ENCODE measurements around the gene CHADL.

The CHADL gene

DNA sequence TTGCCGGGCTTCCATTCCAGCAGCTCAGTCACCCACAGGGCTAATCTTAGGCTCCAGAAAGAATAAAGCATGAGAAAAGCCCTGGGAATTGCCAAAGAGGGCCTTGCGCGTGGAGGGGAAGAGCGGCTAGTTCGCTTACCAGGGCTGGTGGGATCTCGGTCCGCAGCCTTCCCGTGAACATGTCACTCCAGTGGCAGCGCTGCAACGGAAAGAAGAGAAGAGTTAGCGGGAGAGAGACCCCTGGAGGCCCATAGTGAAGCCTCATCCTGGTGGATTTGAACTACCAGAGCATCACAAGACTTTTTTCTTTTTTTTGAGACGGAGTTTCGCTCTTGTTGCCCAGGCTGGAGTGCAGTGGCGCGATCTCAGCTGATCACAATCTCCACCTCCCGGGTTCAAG lies 27.2 kb upstream of the CHADL start:
- H4K20me1 ChIP-seq (ENCODE audit: insufficient read depth, low read length, poor library complexity, severe bottlenecking) = no peaks in the 10 kb centered on the region
- no peaks in the 10 kb centered on the region for H3K9me2 ChIP-seq (replicated peaks; ENCODE audit: low read depth, low read length)
- no peak overlapping the region for H2AFZ ChIP-seq (ENCODE audit: low read length)
- H3K9ac ChIP-seq (ENCODE audit: low read depth, low read length, poor library complexity, severe bottlenecking) = no peak overlapping the region
- H3K4me2 ChIP-seq (ENCODE audit: low read depth, low read length, poor library complexity, severe bottlenecking) = no peak overlapping the region
- H3K9me3 ChIP-seq (ENCODE audit: insufficient read depth, low read depth, low read length) = no peaks in the 10 kb centered on the region
- H3K79me2 ChIP-seq (ENCODE audit: insufficient read depth, low read length) = no peaks in the 10 kb centered on the region
- no peaks in the 10 kb centered on the region for H3F3A ChIP-seq (ENCODE audit: low read depth)
- H3K27me3 ChIP-seq (ENCODE audit: insufficient read depth, low read length, poor library complexity, severe bottlenecking) = no peaks in the 10 kb centered on the region
- no peak overlapping the region for H3K4me3 ChIP-seq (ENCODE audit: low read length, poor library complexity, severe bottlenecking)
- peaks cover 78% of the 10 kb centered on the region; the same call in 1 of the 2 replicates for H3K36me3 ChIP-seq (ENCODE audit: insufficient read depth, low read length)
- TF ChIP-seq, protein P1, sequence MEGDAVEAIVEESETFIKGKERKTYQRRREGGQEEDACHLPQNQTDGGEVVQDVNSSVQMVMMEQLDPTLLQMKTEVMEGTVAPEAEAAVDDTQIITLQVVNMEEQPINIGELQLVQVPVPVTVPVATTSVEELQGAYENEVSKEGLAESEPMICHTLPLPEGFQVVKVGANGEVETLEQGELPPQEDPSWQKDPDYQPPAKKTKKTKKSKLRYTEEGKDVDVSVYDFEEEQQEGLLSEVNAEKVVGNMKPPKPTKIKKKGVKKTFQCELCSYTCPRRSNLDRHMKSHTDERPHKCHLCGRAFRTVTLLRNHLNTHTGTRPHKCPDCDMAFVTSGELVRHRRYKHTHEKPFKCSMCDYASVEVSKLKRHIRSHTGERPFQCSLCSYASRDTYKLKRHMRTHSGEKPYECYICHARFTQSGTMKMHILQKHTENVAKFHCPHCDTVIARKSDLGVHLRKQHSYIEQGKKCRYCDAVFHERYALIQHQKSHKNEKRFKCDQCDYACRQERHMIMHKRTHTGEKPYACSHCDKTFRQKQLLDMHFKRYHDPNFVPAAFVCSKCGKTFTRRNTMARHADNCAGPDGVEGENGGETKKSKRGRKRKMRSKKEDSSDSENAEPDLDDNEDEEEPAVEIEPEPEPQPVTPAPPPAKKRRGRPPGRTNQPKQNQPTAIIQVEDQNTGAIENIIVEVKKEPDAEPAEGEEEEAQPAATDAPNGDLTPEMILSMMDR (conservative IDR thresholded peaks at IDR 0.05; ENCODE audit: low read length) = no peak
- TF ChIP-seq EZH2phosphoT487 (IDR thresholded peaks at IDR 0.05; ENCODE audit: borderline replicate concordance) = no peak
- H3K4me1 ChIP-seq (ENCODE audit: insufficient read depth, low read length, poor library complexity, severe bottlenecking) = no peaks in the 10 kb centered on the region

GRCh38 chr22:41264408-41264941 lies 23.7 kb upstream of the CHADL start:
- Histone ChIP-seq H4K20me1 (ENCODE audit: insufficient read depth, low read length, poor library complexity, severe bottlenecking) (no peaks in the 10 kb centered on the region), H3K9ac (ENCODE audit: low read depth, low read length, poor library complexity, severe bottlenecking) (no peak overlapping the region), H3K36me3 (ENCODE audit: insufficient read depth, low read length) (peaks cover 89% of the 10 kb centered on the region; the same call in 1 of the 2 replicates), H3K27me3 (ENCODE audit: insufficient read depth, low read length, poor library complexity, severe bottlenecking) (no peaks in the 10 kb centered on the region), H2AFZ (ENCODE audit: low read length) (no peak overlapping the region), H3K79me2 (ENCODE audit: insufficient read depth, low read length) (no peaks in the 10 kb centered on the region), H3F3A (ENCODE audit: low read depth) (no peaks in the 10 kb centered on the region), H3K9me3 (ENCODE audit: insufficient read depth, low read depth, low read length) (no peaks in the 10 kb centered on the region), H3K4me1 (ENCODE audit: insufficient read depth, low read length, poor library complexity, severe bottlenecking) (no peaks in the 10 kb centered on the region), H3K9me2 (replicated peaks; ENCODE audit: low read depth, low read length) (no peaks in the 10 kb centered on the region), H3K4me3 (ENCODE audit: low read length, poor library complexity, severe bottlenecking) (no peak overlapping the region), H3K4me2 (ENCODE audit: low read depth, low read length, poor library complexity, severe bottlenecking) (no peak overlapping the region)
- TF ChIP-seq, protein P1 (conservative IDR thresholded peaks at IDR 0.05; ENCODE audit: low read length) = no peak
- no peak for TF ChIP-seq EZH2phosphoT487 (IDR thresholded peaks at IDR 0.05; ENCODE audit: borderline replicate concordance)

DNA sequence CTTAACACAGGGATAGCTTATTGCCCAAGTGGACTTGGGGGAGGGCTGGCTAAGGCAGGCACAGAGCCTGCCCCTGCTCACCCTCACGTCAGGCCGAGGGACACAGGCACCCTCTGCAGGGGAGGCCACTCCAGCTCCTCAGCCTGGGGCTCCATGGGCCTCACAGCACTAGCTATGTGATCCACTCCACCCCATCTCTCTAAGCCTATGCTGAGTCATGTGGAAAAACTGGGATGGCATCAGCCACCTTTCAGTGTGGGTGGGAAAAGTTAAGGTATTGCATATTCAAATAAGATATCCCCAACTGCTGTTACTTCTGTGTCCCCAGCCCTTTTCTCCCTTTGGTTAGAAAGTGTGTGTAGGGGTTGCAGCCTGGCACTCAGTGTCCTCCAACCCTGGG lies 23.0 kb upstream of the CHADL start:
- Histone ChIP-seq H3K9me3 (ENCODE audit: insufficient read depth, low read depth, low read length) (no peaks in the 10 kb centered on the region), H3K27me3 (ENCODE audit: insufficient read depth, low read length, poor library complexity, severe bottlenecking) (no peaks in the 10 kb centered on the region), H3K4me3 (ENCODE audit: low read length, poor library complexity, severe bottlenecking) (no peak overlapping the region), H3K9me2 (replicated peaks; ENCODE audit: low read depth, low read length) (no peaks in the 10 kb centered on the region), H3K79me2 (ENCODE audit: insufficient read depth, low read length) (no peaks in the 10 kb centered on the region), H3F3A (ENCODE audit: low read depth) (no peaks in the 10 kb centered on the region), H3K36me3 (ENCODE audit: insufficient read depth, low read length) (peaks cover 88% of the 10 kb centered on the region; the same call in 1 of the 2 replicates), H3K9ac (ENCODE audit: low read depth, low read length, poor library complexity, severe bottlenecking) (no peak overlapping the region), H3K4me2 (ENCODE audit: low read depth, low read length, poor library complexity, severe bottlenecking) (no peak overlapping the region), H2AFZ (ENCODE audit: low read length) (no peak overlapping the region), H4K20me1 (ENCODE audit: insufficient read depth, low read length, poor library complexity, severe bottlenecking) (no peaks in the 10 kb centered on the region), H3K4me1 (ENCODE audit: insufficient read depth, low read length, poor library complexity, severe bottlenecking) (no peaks in the 10 kb centered on the region)
- TF ChIP-seq EZH2phosphoT487 (IDR thresholded peaks at IDR 0.05; ENCODE audit: borderline replicate concordance) = no peak
- TF ChIP-seq, protein P1 (conservative IDR thresholded peaks at IDR 0.05; ENCODE audit: low read length) = no peak
